Measurements from ENCODE around the gene RGS17.

- TF ChIP-seq CTCF (IDR thresholded peaks at IDR 0.05) (no peak), ZFX (IDR thresholded peaks at IDR 0.05; ENCODE audit: borderline replicate concordance) (no peak)
Observed at GRCh38 chr6:153162172-153162571, 31.1 kb upstream of the RGS17 start.
